BJ (cell line): ENCODE data around the gene KCNQ2. TPM values are rescaled to one million over a fixed set of nuclear protein-coding genes. Genes with fewer than 3 reads are reported as not detected.

Experiments
- CTCF ChIA-PET: fragments of 350-600 bp; formaldehyde crosslinking; extraction: SDS; loops from one replicate; lab custom pipeline; 2021; ENCODE audit warnings: antibody characterized with exemption, inconsistent platforms; lab: Yijun Ruan, JAX
- POLR2A ChIA-PET: fragments of 300-600 bp; sonication (Branson Sonifier 250); formaldehyde crosslinking; extraction: SDS; loops from one replicate; lab custom pipeline; 2021; ENCODE audit warnings: antibody characterized with exemption; lab: Charles Lee
- DNase-seq: peaks from one replicate; pipeline ENCODE4 v3.0.0-alpha.2; 2011; ENCODE audit warnings: low read depth
- H3K27me3 ChIP-seq: 2 replicates; pipeline ENCODE4 v1.6.0; 2011; ENCODE audit warnings: low read length; ENCODE audit not compliant: control insufficient read depth, insufficient read depth
- H3K36me3 ChIP-seq: 2 replicates; pipeline ENCODE4 v1.5.1; 2011; ENCODE audit warnings: low read length; ENCODE audit not compliant: control insufficient read depth, insufficient read depth
- H3K4me3 ChIP-seq: 2 replicates; pipeline ENCODE4 v1.5.1; 2011; ENCODE audit warnings: low read depth, mild to moderate bottlenecking, control low read depth, low read length
- CTCF ChIP-seq: IDR thresholded peaks from 2 replicates; pipeline ENCODE4 v1.5.1; 2011; ENCODE audit warnings: low read depth, mild to moderate bottlenecking, control low read depth, inconsistent platforms, low read length, moderate library complexity; ENCODE audit not compliant: insufficient read depth
- polyA plus RNA-seq: library from polyadenylated mRNA; depleted of rRNA; stranded (reverse); fragments of >200 nt; gene quantifications from 2 replicates; pipeline ENCODE4 v1.2.3, GENCODE V29; 2011

The KCNQ2 gene
- polyA plus RNA-seq, 1 experiment: not detected

- no peak for TF ChIP-seq CTCF
- Histone ChIP-seq H3K36me3 (no peaks in the 10 kb centered on the region), H3K4me3 (no peak overlapping the region), H3K27me3 (peaks cover 2% of the 10 kb centered on the region; the same call in 1 of the 2 replicates)
- ChIA-PET CTCF (interaction anchor here (0.9 kb wide), 1 partner anchor 17 kb away, joined by 3 read pairs; no protein-coding TSS in a partner anchor), POLR2A (no interaction called here)
- no peak for DNase-seq
Measured at GRCh38 chr20:63513207-63513606, 40.8 kb upstream of the KCNQ2 start.

- no peak for DNase-seq
- H3K36me3 ChIP-seq: no peaks in the 10 kb centered on the region
- peaks cover 4% of the 10 kb centered on the region for H3K27me3 ChIP-seq
- ChIA-PET CTCF (interaction anchor here (0.7 to 1.3 kb wide), 2 partner anchors 12 to 13 kb away, joined by 3 to 5 read pairs; no protein-coding TSS in a partner anchor), POLR2A (no interaction called here)
- no peak for TF ChIP-seq CTCF
- H3K4me3 ChIP-seq: no peak overlapping the region
Measured at GRCh38 chr20:63509088-63509564, 36.7 kb upstream of the KCNQ2 start.

- H3K36me3 ChIP-seq: no peaks in the 10 kb centered on the region
- POLR2A ChIA-PET: no interaction called here
- DNase-seq: no peak
- peaks cover 6% of the 10 kb centered on the region for H3K27me3 ChIP-seq
- CTCF ChIA-PET: interaction anchor here (0.7 to 1.3 kb wide), 3 partner anchors 11 to 13 kb away, joined by 3 to 5 read pairs (median 4); partner anchors contain the start of gene PPDPF
- TF ChIP-seq CTCF: no peak
- no peak overlapping the region for H3K4me3 ChIP-seq
Measured at GRCh38 chr20:63508072-63508768, 35.8 kb upstream of the KCNQ2 start.

GRCh38 chr20:63507083-63507743 is 34.8 kb upstream of the KCNQ2 start:
- POLR2A ChIA-PET: no interaction called here
- CTCF ChIA-PET: interaction anchor here (0.6 to 0.7 kb wide), 2 partner anchors 13 to 62 kb away, joined by 4 read pairs; partner anchors contain the start of gene PPDPF

More at GRCh38 chr20:63507083-63507743, 34.8 kb upstream of the KCNQ2 start:
- Histone ChIP-seq H3K4me3 (no peak overlapping the region), H3K27me3 (peaks cover 8% of the 10 kb centered on the region), H3K36me3 (no peaks in the 10 kb centered on the region)
- TF ChIP-seq CTCF: no peak
- no peak for DNase-seq
